Measurements from ENCODE around the gene URGCP.

GRCh38 chr7:43926798-43927123 is 20.4 kb upstream of the URGCP start:
- TF ChIP-seq, protein P1, sequence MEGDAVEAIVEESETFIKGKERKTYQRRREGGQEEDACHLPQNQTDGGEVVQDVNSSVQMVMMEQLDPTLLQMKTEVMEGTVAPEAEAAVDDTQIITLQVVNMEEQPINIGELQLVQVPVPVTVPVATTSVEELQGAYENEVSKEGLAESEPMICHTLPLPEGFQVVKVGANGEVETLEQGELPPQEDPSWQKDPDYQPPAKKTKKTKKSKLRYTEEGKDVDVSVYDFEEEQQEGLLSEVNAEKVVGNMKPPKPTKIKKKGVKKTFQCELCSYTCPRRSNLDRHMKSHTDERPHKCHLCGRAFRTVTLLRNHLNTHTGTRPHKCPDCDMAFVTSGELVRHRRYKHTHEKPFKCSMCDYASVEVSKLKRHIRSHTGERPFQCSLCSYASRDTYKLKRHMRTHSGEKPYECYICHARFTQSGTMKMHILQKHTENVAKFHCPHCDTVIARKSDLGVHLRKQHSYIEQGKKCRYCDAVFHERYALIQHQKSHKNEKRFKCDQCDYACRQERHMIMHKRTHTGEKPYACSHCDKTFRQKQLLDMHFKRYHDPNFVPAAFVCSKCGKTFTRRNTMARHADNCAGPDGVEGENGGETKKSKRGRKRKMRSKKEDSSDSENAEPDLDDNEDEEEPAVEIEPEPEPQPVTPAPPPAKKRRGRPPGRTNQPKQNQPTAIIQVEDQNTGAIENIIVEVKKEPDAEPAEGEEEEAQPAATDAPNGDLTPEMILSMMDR (IDR thresholded peaks at IDR 0.05; ENCODE audit: borderline replicate concordance, extremely low read depth, low read length, poor library complexity, severe bottlenecking) = no peak
- no peak for TF ChIP-seq EZH2 (IDR thresholded peaks at IDR 0.05; ENCODE audit: borderline replicate concordance, low read depth, low read length, severe bottlenecking)
